Tibial nerve (tissue), 4 donors: ENCODE results near the gene NOC2L. TPM values are rescaled to one million over a fixed set of nuclear protein-coding genes. Genes with fewer than 3 reads are reported as not detected.

Experiments
- DNase-seq, 2 donors: peaks; one replicate each; pipeline ENCODE4 v3.0.0-alpha.2; 2019; ENCODE audit warnings: low spot score in 2 of 2
- H3K27ac ChIP-seq, 4 donors: fragments of 200-600 bp; sonication (generic) in 3 of 4; one replicate each; pipeline ENCODE4 v1.5.1; 2017 to 2019; ENCODE audit warnings: mild to moderate bottlenecking in 1 of 4
- H3K27me3 ChIP-seq, 2 donors: fragments of 200-600 bp; sonication (generic) in 1 of 2; one replicate each; pipeline versions ENCODE4 v1.5.1 to v1.6.0; 2017 to 2019
- H3K36me3 ChIP-seq, 3 donors: fragments of 200-600 bp; sonication (generic); one replicate each; pipeline ENCODE4 v1.5.1; 2018 to 2019
- H3K4me1 ChIP-seq, 4 donors: fragments of 200-600 bp; sonication (generic) in 3 of 4; one replicate each; pipeline ENCODE4 v1.5.1; 2017 to 2019
- H3K4me3 ChIP-seq, 4 donors: fragments of 200-600 bp; sonication (generic) in 3 of 4; one replicate each; pipeline ENCODE4 v1.5.1; 2017 to 2019; ENCODE audit warnings: mild to moderate bottlenecking in 1 of 4, moderate library complexity in 1 of 4
- H3K9me3 ChIP-seq, 4 donors: fragments of 200-600 bp; sonication (generic) in 3 of 4; one replicate each; pipeline ENCODE4 v1.5.1; 2017 to 2019
- CTCF ChIP-seq, 5 experiments: fragments of 200-600 bp in 3 of 5; fragments of 450-650 bp in 2 of 5; sonication (generic) in 3 of 5; IDR thresholded peaks; one replicate each; pipeline ENCODE4 v1.5.1; 2016 to 2019; ENCODE audit warnings: antibody characterized with exemption in 5 of 5, mild to moderate bottlenecking in 3 of 5, moderate library complexity in 2 of 5
- EP300 ChIP-seq, 2 donors: sonication (generic); formaldehyde crosslinking; IDR thresholded peaks; one replicate each; pipeline ENCODE4 v1.6.1; 2017; ENCODE audit warnings: antibody characterized with exemption in 2 of 2, mild to moderate bottlenecking in 1 of 2
- POLR2A ChIP-seq, 2 donors: fragments of 450-650 bp; IDR thresholded peaks; one replicate each; pipeline ENCODE4 v1.6.1; 2017; ENCODE audit warnings: antibody characterized with exemption in 2 of 2, mild to moderate bottlenecking in 2 of 2, moderate library complexity in 2 of 2
- WGBS, 2 donors: methylation state at CpG; one replicate each; pipeline ENCODE4 v1.1.5; 2018; 5-methylcytosine and 5-hydroxymethylcytosine counted together
- total RNA-seq, 4 donors: library from RNA; depleted of rRNA; stranded (reverse); fragments of >200 nt; gene quantifications; one replicate each; pipeline ENCODE4 v1.1.0, GENCODE V29; 2016

NOC2L gene
- total RNA-seq, 4 donors from 2014 or later: 28.2 to 54.0 (median 46.4) TPM

GRCh38 chr1:956636-957035 lies 2.4 kb downstream of the NOC2L start:
- peaks cover 8 to 45% (median 24%) of the 10 kb centered on the region in 4 donors for H3K4me1 ChIP-seq
- peaks cover 0 to 55% (median 26%) of the 10 kb centered on the region in 3 donors for H3K36me3 ChIP-seq
- no peaks in the 10 kb centered on the region for H3K9me3 ChIP-seq
- no peak overlapping the region for H3K27ac ChIP-seq
- DNase-seq: no peak
- no peak overlapping the region for H3K4me3 ChIP-seq
- H3K27me3 ChIP-seq: no peaks in the 10 kb centered on the region
- WGBS, 2 donors: 87 to 93% methylated on average over 11 of the region's 11 CpGs
- no peak for TF ChIP-seq POLR2A (IDR thresholded peaks at IDR 0.05)
- TF ChIP-seq EP300 (IDR thresholded peaks at IDR 0.05): no peak
- TF ChIP-seq CTCF (IDR thresholded peaks at IDR 0.05): no peak

GRCh38 chr1:955474-955873 lies 3.6 kb downstream of the NOC2L start:
- WGBS, 2 donors: 68 to 77% methylated on average over 6 of the region's 6 CpGs
- Histone ChIP-seq H3K36me3 (peaks cover 0 to 67% (median 30%) of the 10 kb centered on the region in 3 donors), H3K4me3 (no peak overlapping the region), H3K9me3 (no peaks in the 10 kb centered on the region), H3K27ac (no peak overlapping the region), H3K4me1 (peaks cover 8 to 36% (median 24%) of the 10 kb centered on the region in 4 donors), H3K27me3 (no peaks in the 10 kb centered on the region)
- no peak for TF ChIP-seq CTCF (IDR thresholded peaks at IDR 0.05)
- TF ChIP-seq EP300 (IDR thresholded peaks at IDR 0.05): no peak
- TF ChIP-seq POLR2A (IDR thresholded peaks at IDR 0.05): no peak
- DNase-seq: no peak

GRCh38 chr1:954927-955326 lies 4.1 kb downstream of the NOC2L start:
- WGBS, 2 donors: 79 to 80% methylated on average over 12 to 13 of the region's 13 CpGs
- TF ChIP-seq CTCF (IDR thresholded peaks at IDR 0.05): no peak
- Histone ChIP-seq H3K4me3 (no peak overlapping the region), H3K27ac (no peak overlapping the region), H3K27me3 (no peaks in the 10 kb centered on the region), H3K9me3 (no peaks in the 10 kb centered on the region), H3K36me3 (peaks cover under 1 to 72% (median 30%) of the 10 kb centered on the region in 3 donors), H3K4me1 (peaks cover 8 to 31% (median 21%) of the 10 kb centered on the region in 4 donors)
- no peak for DNase-seq

GRCh38 chr1:953524-954320 lies 5.3 kb downstream of the NOC2L start:
- Histone ChIP-seq H3K9me3 (no peaks in the 10 kb centered on the region), H3K36me3 (peaks cover 8 to 84% (median 31%) of the 10 kb centered on the region in 3 donors), H3K27ac (no peak overlapping the region), H3K4me1 (peaks cover 8 to 24% (median 15%) of the 10 kb centered on the region in 4 donors), H3K4me3 (no peak overlapping the region), H3K27me3 (no peaks in the 10 kb centered on the region)
- no peak for TF ChIP-seq CTCF (IDR thresholded peaks at IDR 0.05)
- 86 to 89% methylated on average over 30 to 32 of the region's 32 CpGs for WGBS, 2 donors
- no peak for DNase-seq

- WGBS, 2 donors: 90 to 100% methylated on average over 1 to 2 of the region's 7 CpGs
- Histone ChIP-seq H3K4me1 (peaks cover 4 to 14% (median 6%) of the 10 kb centered on the region in 4 donors), H3K27me3 (no peaks in the 10 kb centered on the region), H3K27ac (no peak overlapping the region), H3K4me3 (no peak overlapping the region), H3K36me3 (peaks cover 15 to 96% (median 40%) of the 10 kb centered on the region in 3 donors), H3K9me3 (no peaks in the 10 kb centered on the region)
- no peak for DNase-seq
- TF ChIP-seq EP300 (IDR thresholded peaks at IDR 0.05): no peak
- TF ChIP-seq POLR2A (IDR thresholded peaks at IDR 0.05): no peak
- no peak for TF ChIP-seq CTCF (IDR thresholded peaks at IDR 0.05)
These were observed 6.5 kb downstream of the NOC2L start for GRCh38 chr1:952603-953002.
